Breast epithelium (tissue), 4 donors: Measurements from ENCODE around the gene INPP5E. TPM values are rescaled to one million over a fixed set of nuclear protein-coding genes. Genes with fewer than 3 reads are reported as not detected.

ENCODE experiments used
- DNase-seq, 2 donors: peaks; one replicate each; pipeline ENCODE4 v3.0.0-alpha.2; 2019; ENCODE audit warnings: low spot score in 2 of 2
- H3K27ac ChIP-seq, 2 donors: fragments of 200-600 bp; sonication (generic) in 1 of 2; one replicate each; pipeline ENCODE4 v1.5.1; 2016 to 2019; ENCODE audit warnings: mild to moderate bottlenecking in 1 of 2
- H3K27me3 ChIP-seq, 2 donors: fragments of 200-600 bp; sonication (generic) in 1 of 2; one replicate each; pipeline versions ENCODE4 v1.5.1 to v1.6.0; 2017 to 2019; ENCODE audit warnings: control low read depth in 1 of 2, mild to moderate bottlenecking in 1 of 2
- H3K36me3 ChIP-seq: fragments of 200-600 bp; one replicate; pipeline ENCODE4 v1.5.1; 2019
- H3K4me1 ChIP-seq, 2 donors: fragments of 200-600 bp; sonication (generic); one replicate each; pipeline ENCODE4 v1.5.1; 2016 to 2019; ENCODE audit warnings: control low read depth in 1 of 2
- H3K4me3 ChIP-seq, 3 donors: fragments of 200-600 bp; sonication (generic); 1 replicate in 2 of 3; 2 replicates in 1 of 3; pipeline ENCODE4 v1.5.1; 2016 to 2019; ENCODE audit warnings: mild to moderate bottlenecking in 3 of 3, moderate library complexity in 2 of 3
- H3K9me3 ChIP-seq, 2 donors: fragments of 200-600 bp; sonication (generic) in 1 of 2; one replicate each; pipeline ENCODE4 v1.5.1; 2016 to 2019; ENCODE audit warnings: control low read depth in 1 of 2
- POLR2A ChIP-seq: fragments of 450-650 bp; IDR thresholded peaks from one replicate; pipeline ENCODE4 v1.6.1; 2016; ENCODE audit warnings: antibody characterized with exemption, mild to moderate bottlenecking, moderate library complexity
- POLR2AphosphoS5 ChIP-seq, 3 donors: sonication (generic); formaldehyde crosslinking; IDR thresholded peaks; one replicate each; pipeline ENCODE4 v1.6.1; 2017; ENCODE audit warnings: antibody characterized with exemption in 3 of 3
- intact Hi-C: fragments of 100-400 bp; cut with DNase I; formaldehyde crosslinking; loops from one replicate; pipeline ENCODE4 v1.15.1; 2023; ENCODE audit warnings: low total_unique reads
- total RNA-seq, 3 donors: library from RNA; depleted of rRNA; stranded (reverse); fragments of >200 nt; gene quantifications; one replicate each; pipeline ENCODE4 v1.1.0, GENCODE V29; 2016
- TF ChIP-seq, protein P1 (sequence below), 3 donors: fragments of 450-650 bp; IDR thresholded peaks; one replicate each; pipeline ENCODE4 v1.5.1; 2016 to 2017; ENCODE audit warnings: antibody characterized with exemption in 3 of 3, mild to moderate bottlenecking in 3 of 3, moderate library complexity in 3 of 3

INPP5E gene
- total RNA-seq, 3 donors from 2014 or later: 6.2 to 8.5 (median 8.2) TPM

DNA sequence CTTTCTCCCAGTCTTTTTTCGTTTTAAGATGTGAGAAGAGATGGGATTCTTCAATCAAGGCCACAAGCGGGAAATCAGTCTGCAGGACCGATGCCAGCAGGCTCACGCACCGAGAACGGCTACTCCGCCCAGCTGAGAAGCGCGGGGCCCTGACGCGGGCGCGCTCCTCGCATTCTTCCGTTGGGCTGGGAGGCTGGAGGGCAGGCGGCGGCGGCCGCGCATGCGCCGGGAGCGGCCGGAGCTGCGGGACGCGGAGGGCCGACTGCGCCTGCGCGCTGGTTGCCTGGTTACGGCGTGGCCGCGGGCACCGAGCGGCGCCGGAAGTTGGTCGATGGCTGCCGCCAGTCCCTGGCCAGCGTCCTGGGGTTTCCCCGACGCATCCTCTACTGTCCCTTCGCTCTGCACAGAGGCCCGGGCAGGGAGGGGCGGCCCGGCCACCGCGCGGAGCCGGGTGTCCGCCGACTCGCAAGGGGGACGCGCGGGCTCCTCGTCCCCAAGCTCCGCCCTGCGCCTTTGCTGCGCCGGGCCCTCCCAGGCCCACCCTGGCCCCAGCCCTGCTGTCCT lies 44.0 kb upstream of the INPP5E start:
- intact Hi-C loops: loop anchor here (5.0 kb wide), 1 partner anchor 1124 kb away; the partner anchor contains the start of gene ARRDC1
- Histone ChIP-seq H3K27ac (peak overlapping the region; percentile 99), H3K27me3 (no peaks in the 10 kb centered on the region), H3K4me3 (peak overlapping the region; percentile 49 to 98 (median 73)), H3K36me3 (no peaks in the 10 kb centered on the region), H3K9me3 (no peaks in the 10 kb centered on the region), H3K4me1 (peaks cover 12 to 18% of the 10 kb centered on the region in 2 donors)
- peak; percentile 86 to 92 for DNase-seq
- TF ChIP-seq, protein P1, sequence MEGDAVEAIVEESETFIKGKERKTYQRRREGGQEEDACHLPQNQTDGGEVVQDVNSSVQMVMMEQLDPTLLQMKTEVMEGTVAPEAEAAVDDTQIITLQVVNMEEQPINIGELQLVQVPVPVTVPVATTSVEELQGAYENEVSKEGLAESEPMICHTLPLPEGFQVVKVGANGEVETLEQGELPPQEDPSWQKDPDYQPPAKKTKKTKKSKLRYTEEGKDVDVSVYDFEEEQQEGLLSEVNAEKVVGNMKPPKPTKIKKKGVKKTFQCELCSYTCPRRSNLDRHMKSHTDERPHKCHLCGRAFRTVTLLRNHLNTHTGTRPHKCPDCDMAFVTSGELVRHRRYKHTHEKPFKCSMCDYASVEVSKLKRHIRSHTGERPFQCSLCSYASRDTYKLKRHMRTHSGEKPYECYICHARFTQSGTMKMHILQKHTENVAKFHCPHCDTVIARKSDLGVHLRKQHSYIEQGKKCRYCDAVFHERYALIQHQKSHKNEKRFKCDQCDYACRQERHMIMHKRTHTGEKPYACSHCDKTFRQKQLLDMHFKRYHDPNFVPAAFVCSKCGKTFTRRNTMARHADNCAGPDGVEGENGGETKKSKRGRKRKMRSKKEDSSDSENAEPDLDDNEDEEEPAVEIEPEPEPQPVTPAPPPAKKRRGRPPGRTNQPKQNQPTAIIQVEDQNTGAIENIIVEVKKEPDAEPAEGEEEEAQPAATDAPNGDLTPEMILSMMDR (IDR thresholded peaks at IDR 0.05): no peak
- peak; percentile 51 to 89 (median 74) for TF ChIP-seq POLR2AphosphoS5 (IDR thresholded peaks at IDR 0.05)

DNA sequence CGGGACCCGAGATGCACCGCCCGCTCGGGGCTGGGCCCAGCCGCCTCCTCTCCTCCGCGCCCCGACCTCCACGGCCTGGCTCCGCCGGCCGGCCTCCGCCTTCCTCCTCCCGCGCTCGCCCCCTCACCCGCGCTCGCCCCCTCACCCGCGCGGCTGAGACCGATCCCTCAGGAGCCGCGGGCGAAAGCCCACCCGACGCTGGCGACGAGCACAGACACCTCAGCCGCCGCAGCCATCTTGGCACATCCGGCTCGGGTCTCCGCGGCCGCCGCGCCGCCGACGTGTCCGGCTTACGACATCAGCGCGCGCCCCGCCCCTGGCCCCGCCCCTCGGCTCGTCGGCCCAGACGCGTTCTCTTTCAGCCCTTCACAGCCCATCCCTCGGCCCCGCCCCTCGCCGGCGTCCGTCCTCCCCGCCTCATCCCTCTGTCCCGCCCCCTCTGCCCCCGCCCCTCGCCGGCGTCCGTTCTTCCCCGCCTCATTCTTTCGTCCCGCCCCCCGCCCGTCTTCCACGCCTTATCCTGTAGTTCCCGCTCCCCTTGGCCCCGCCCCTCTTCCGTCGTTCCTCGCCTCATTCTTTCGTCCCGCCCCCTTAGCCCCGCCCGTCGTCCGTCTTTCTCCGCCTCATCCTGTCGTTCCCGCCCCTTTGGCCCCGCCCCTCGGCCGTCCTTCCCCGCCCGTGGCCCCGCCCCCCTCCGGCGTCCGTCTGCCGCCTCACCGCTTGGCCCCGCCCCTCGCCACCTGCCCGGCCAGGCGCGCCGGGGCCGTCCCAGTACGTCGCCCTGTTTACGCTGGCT lies 43.3 kb upstream of the INPP5E start, which contains the start of gene SEC16A:
TSS of gene SEC16A (minus strand) at position 248 of the 796 bp plus-strand sequence. CDS start 5,425 bp downstream, outside the sequence.
- H3K4me1 ChIP-seq: peaks cover 12 to 18% of the 10 kb centered on the region in 2 donors
- H3K9me3 ChIP-seq: no peaks in the 10 kb centered on the region
- peak within 1 kb of the TSS; percentile 99 for H3K27ac ChIP-seq
- intact Hi-C loops: loop anchor here (5.0 kb wide), 1 partner anchor 1124 kb away; the partner anchor contains the start of gene ARRDC1
- H3K36me3 ChIP-seq: no peaks in the 10 kb centered on the region
- no peaks in the 10 kb centered on the region for H3K27me3 ChIP-seq
- H3K4me3 ChIP-seq: peak within 1 kb of the TSS; percentile 73 to 98 (median 90)
- peak; percentile 98 to 100 for DNase-seq
- TF ChIP-seq POLR2AphosphoS5 (IDR thresholded peaks at IDR 0.05) (peak; percentile 90 to 98 (median 95)), POLR2A (peak; percentile 80)
- TF ChIP-seq, protein P1 (IDR thresholded peaks at IDR 0.05): no peak

DNA sequence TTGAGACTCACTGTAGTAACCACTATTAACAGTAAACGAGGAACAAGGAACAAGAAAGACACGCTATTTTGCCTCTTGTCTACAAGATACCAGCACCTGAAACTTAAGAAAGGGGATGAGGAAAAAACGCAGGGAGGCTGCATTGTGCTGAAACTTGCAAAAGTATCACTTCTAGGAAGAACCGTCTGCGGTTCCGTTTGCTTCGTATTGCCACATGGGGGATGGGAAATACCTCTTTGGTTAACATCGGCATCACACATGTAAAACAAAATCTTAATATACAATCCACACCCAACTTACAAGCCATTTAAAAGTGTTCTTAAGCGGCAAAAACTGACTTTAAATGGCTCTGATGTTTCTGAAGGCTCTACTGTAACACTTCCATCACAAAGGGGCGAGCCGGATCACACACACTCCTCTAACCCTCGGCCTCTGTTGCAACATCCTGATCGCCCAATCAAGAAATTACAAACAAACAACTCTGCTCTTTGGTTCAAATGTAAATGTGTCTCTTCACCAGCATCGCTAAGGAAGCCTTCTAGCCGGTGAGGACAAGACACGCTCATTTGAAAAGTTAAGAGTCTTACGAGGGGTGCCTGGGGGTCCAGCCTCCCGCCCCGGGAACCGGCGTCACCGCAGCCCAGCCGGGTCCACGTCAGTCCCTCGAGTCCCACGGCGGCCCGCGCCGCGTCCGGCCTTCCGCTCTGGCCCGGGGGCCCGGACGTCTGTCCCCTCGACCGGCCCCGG lies 42.6 kb upstream of the INPP5E start:
- Histone ChIP-seq H3K4me3 (peak overlapping the region; percentile 73 to 98 (median 90)), H3K9me3 (no peaks in the 10 kb centered on the region), H3K36me3 (no peaks in the 10 kb centered on the region), H3K27ac (peak overlapping the region; percentile 99), H3K27me3 (no peaks in the 10 kb centered on the region), H3K4me1 (peaks cover 12 to 18% of the 10 kb centered on the region in 2 donors)
- no peak for TF ChIP-seq POLR2A
- TF ChIP-seq POLR2AphosphoS5 (IDR thresholded peaks at IDR 0.05): no peak
- TF ChIP-seq, protein P1 (IDR thresholded peaks at IDR 0.05): no peak
- intact Hi-C loops: loop anchor here (5.0 kb wide), 1 partner anchor 1125 kb away; the partner anchor contains the start of gene ARRDC1
- peak in 1 of 2 donors; percentile 33 for DNase-seq

DNA sequence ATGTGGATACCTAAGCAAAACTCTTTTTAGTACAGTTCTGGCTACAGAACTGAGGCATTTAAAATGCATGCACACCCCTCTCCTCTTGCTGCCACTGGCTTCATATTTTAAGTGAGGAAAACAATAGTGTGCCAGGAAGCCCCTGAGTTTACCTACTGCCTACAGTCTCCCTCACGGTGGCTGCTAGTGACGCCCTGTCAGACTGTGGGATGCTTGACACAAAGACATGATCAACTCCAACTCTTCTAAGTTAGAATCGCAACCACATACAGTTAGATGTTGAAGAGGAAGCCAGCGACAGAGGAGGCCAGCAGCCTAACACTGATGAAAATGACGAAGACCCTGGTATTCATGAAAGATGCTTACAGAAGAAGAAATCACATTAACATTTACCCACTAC lies 41.9 kb upstream of the INPP5E start:
- H3K36me3 ChIP-seq: peaks cover 2% of the 10 kb centered on the region
- H3K4me1 ChIP-seq: peaks cover 12 to 18% of the 10 kb centered on the region in 2 donors
- intact Hi-C loops: loop anchor here (5.0 kb wide), 1 partner anchor 1126 kb away; the partner anchor contains the start of gene ARRDC1
- no peak for DNase-seq
- H3K4me3 ChIP-seq: peak overlapping the region; percentile 73 to 98 (median 90)
- TF ChIP-seq POLR2AphosphoS5 (IDR thresholded peaks at IDR 0.05) (no peak), POLR2A (no peak)
- TF ChIP-seq, protein P1 (IDR thresholded peaks at IDR 0.05): no peak
- no peaks in the 10 kb centered on the region for H3K9me3 ChIP-seq
- no peaks in the 10 kb centered on the region for H3K27me3 ChIP-seq
- H3K27ac ChIP-seq: peak overlapping the region in 1 of 2 donors; percentile 99
